T-helper 17 cell (primary cell): ENCODE data around the gene EPHB2. TPM values are rescaled to one million over a fixed set of nuclear protein-coding genes. Genes with fewer than 3 reads are reported as not detected.

ENCODE experiments used
- ATAC-seq: fragments of 150-1000 bp; cut with Tn5 transposase; 2 replicates; pipeline ENCODE4 v1.10.0; 2021; ENCODE audit warnings: mild to moderate bottlenecking, moderate library complexity
- DNase-seq, 3 donors: peaks; one replicate each; pipeline versions ENCODE4 v3.0.0 to v3.0.0-alpha.2; 2020 to 2021
- H3K9me3 ChIP-seq: one replicate; pipeline ENCODE4 v1.7.0; 2013; ENCODE audit warnings: low read length, mild to moderate bottlenecking; ENCODE audit not compliant: control insufficient read depth, poor library complexity, severe bottlenecking
- H3K27ac Mint-ChIP-seq: one replicate; pipeline ENCODE4 v1.8.0; 2022; ENCODE audit warnings: mild to moderate bottlenecking, moderate library complexity, mixed read lengths
- H3K27me3 Mint-ChIP-seq: one replicate; pipeline ENCODE4 v1.8.0; 2022; ENCODE audit warnings: mixed read lengths
- H3K36me3 Mint-ChIP-seq: one replicate; pipeline ENCODE4 v1.8.0; 2022; ENCODE audit warnings: low read depth, mixed read lengths
- H3K4me1 Mint-ChIP-seq: one replicate; pipeline ENCODE4 v1.8.0; 2022; ENCODE audit warnings: mild to moderate bottlenecking, mixed read lengths
- H3K4me3 Mint-ChIP-seq: one replicate; pipeline ENCODE4 v1.8.0; 2022; ENCODE audit warnings: mild to moderate bottlenecking, moderate library complexity, mixed read lengths
- total RNA-seq, 4 donors: library from RNA in 2 of 4; stranded (reverse) in 2 of 4; gene quantifications; one replicate each; pipeline ENCODE4 v1.2.3 and lab custom pipeline; 2022 to 2026

EPHB2 gene
- total RNA-seq, 2 donors from 2014 or later = 0.15 TPM; not detected in 1

- no peak overlapping the region for H3K27ac Mint-ChIP-seq
- no peak for ATAC-seq
- peaks cover 35% of the 10 kb centered on the region for H3K27me3 Mint-ChIP-seq
- H3K9me3 ChIP-seq = no peaks in the 10 kb centered on the region
- peaks cover 3% of the 10 kb centered on the region for H3K4me1 Mint-ChIP-seq
- H3K36me3 Mint-ChIP-seq = no peaks in the 10 kb centered on the region
- H3K4me3 Mint-ChIP-seq = no peak overlapping the region
- DNase-seq = no peak
These were observed 151.3 kb downstream of the EPHB2 start for GRCh38 chr1:22861764-22862440.

GRCh38 chr1:22862752-22863151 lies 152.1 kb downstream of the EPHB2 start:
- Mint-ChIP-seq H3K27me3 (peaks cover 26% of the 10 kb centered on the region), H3K4me3 (no peak overlapping the region), H3K27ac (no peak overlapping the region), H3K36me3 (no peaks in the 10 kb centered on the region), H3K4me1 (peaks cover 3% of the 10 kb centered on the region)
- ATAC-seq = no peak
- no peak for DNase-seq
- H3K9me3 ChIP-seq = no peaks in the 10 kb centered on the region

- Mint-ChIP-seq H3K4me3 (no peak overlapping the region), H3K4me1 (peaks cover 3% of the 10 kb centered on the region), H3K36me3 (no peaks in the 10 kb centered on the region), H3K27me3 (peaks cover 26% of the 10 kb centered on the region), H3K27ac (no peak overlapping the region)
- no peaks in the 10 kb centered on the region for H3K9me3 ChIP-seq
- no peak for DNase-seq
- no peak for ATAC-seq
These were observed 153.1 kb downstream of the EPHB2 start for GRCh38 chr1:22863766-22864165.

- Mint-ChIP-seq H3K4me3 (no peak overlapping the region), H3K27me3 (peaks cover 34% of the 10 kb centered on the region), H3K27ac (no peak overlapping the region), H3K4me1 (peaks cover 3% of the 10 kb centered on the region), H3K36me3 (peaks cover 2% of the 10 kb centered on the region)
- ATAC-seq = no peak
- no peak for DNase-seq
- H3K9me3 ChIP-seq = no peaks in the 10 kb centered on the region
These were observed 154.2 kb downstream of the EPHB2 start for GRCh38 chr1:22864886-22865285.

- H3K27me3 Mint-ChIP-seq = peaks cover 34% of the 10 kb centered on the region
- DNase-seq = no peak
- peaks cover 3% of the 10 kb centered on the region for H3K4me1 Mint-ChIP-seq
- H3K4me3 Mint-ChIP-seq = no peak overlapping the region
- H3K9me3 ChIP-seq = no peaks in the 10 kb centered on the region
- H3K36me3 Mint-ChIP-seq = peaks cover 2% of the 10 kb centered on the region
- no peak overlapping the region for H3K27ac Mint-ChIP-seq
- no peak for ATAC-seq
These were observed 155.1 kb downstream of the EPHB2 start for GRCh38 chr1:22865736-22866135.

GRCh38 chr1:22866868-22867267 lies 156.2 kb downstream of the EPHB2 start:
- no peak for DNase-seq
- Mint-ChIP-seq H3K27me3 (peaks cover 35% of the 10 kb centered on the region), H3K36me3 (peaks cover 2% of the 10 kb centered on the region), H3K4me3 (no peak overlapping the region), H3K27ac (no peak overlapping the region), H3K4me1 (peaks cover 3% of the 10 kb centered on the region)
- no peaks in the 10 kb centered on the region for H3K9me3 ChIP-seq
- no peak for ATAC-seq

GRCh38 chr1:22868331-22868730 lies 157.7 kb downstream of the EPHB2 start:
- DNase-seq (no peak), ATAC-seq (no peak)
- peaks cover 2% of the 10 kb centered on the region for H3K36me3 Mint-ChIP-seq
- H3K9me3 ChIP-seq = no peaks in the 10 kb centered on the region
- no peak overlapping the region for H3K4me3 Mint-ChIP-seq
- H3K4me1 Mint-ChIP-seq = peaks cover 3% of the 10 kb centered on the region
- H3K27ac Mint-ChIP-seq = no peak overlapping the region
- peaks cover 41% of the 10 kb centered on the region for H3K27me3 Mint-ChIP-seq

GRCh38 chr1:22869325-22869724 lies 158.7 kb downstream of the EPHB2 start:
- H3K4me3 Mint-ChIP-seq = no peak overlapping the region
- ATAC-seq = no peak
- H3K36me3 Mint-ChIP-seq = peaks cover 2% of the 10 kb centered on the region
- H3K9me3 ChIP-seq = no peaks in the 10 kb centered on the region
- DNase-seq = no peak
- peaks cover 39% of the 10 kb centered on the region for H3K27me3 Mint-ChIP-seq
- no peak overlapping the region for H3K27ac Mint-ChIP-seq
- H3K4me1 Mint-ChIP-seq = peaks cover 3% of the 10 kb centered on the region

- Mint-ChIP-seq H3K36me3 (peaks cover 2% of the 10 kb centered on the region), H3K4me3 (no peak overlapping the region)
These were observed 159.7 kb downstream of the EPHB2 start for GRCh38 chr1:22870201-22870871.

GRCh38 chr1:22872981-22873664 lies 162.5 kb downstream of the EPHB2 start:
- Mint-ChIP-seq H3K27me3 (peaks cover 24% of the 10 kb centered on the region), H3K4me3 (no peak overlapping the region), H3K36me3 (peaks cover 2% of the 10 kb centered on the region), H3K27ac (no peak overlapping the region), H3K4me1 (no peaks in the 10 kb centered on the region)
- H3K9me3 ChIP-seq = no peaks in the 10 kb centered on the region
- ATAC-seq (no peak), DNase-seq (no peak)

More at GRCh38 chr1:22870201-22870871, 159.7 kb downstream of the EPHB2 start:
- H3K9me3 ChIP-seq = no peaks in the 10 kb centered on the region
- DNase-seq = no peak
- H3K27me3 Mint-ChIP-seq = peaks cover 29% of the 10 kb centered on the region
- ATAC-seq = no peak
- peaks cover 3% of the 10 kb centered on the region for H3K4me1 Mint-ChIP-seq
- no peak overlapping the region for H3K27ac Mint-ChIP-seq

- DNase-seq = no peak
- no peaks in the 10 kb centered on the region for H3K4me1 Mint-ChIP-seq
- H3K4me3 Mint-ChIP-seq = no peak overlapping the region
- H3K27me3 Mint-ChIP-seq = peaks cover 13% of the 10 kb centered on the region
- ATAC-seq = no peak
- H3K9me3 ChIP-seq = no peaks in the 10 kb centered on the region
- H3K36me3 Mint-ChIP-seq = no peaks in the 10 kb centered on the region
- no peak overlapping the region for H3K27ac Mint-ChIP-seq
These were observed 164.1 kb downstream of the EPHB2 start for GRCh38 chr1:22874785-22875184.

GRCh38 chr1:22875241-22875640 lies 164.6 kb downstream of the EPHB2 start:
- Mint-ChIP-seq H3K27ac (no peak overlapping the region), H3K4me3 (no peak overlapping the region), H3K36me3 (no peaks in the 10 kb centered on the region), H3K4me1 (no peaks in the 10 kb centered on the region), H3K27me3 (peaks cover 13% of the 10 kb centered on the region)
- ATAC-seq (no peak), DNase-seq (no peak)
- no peaks in the 10 kb centered on the region for H3K9me3 ChIP-seq

- H3K36me3 Mint-ChIP-seq = no peaks in the 10 kb centered on the region
- no peaks in the 10 kb centered on the region for H3K9me3 ChIP-seq
- DNase-seq (no peak), ATAC-seq (no peak)
- H3K27me3 Mint-ChIP-seq = peaks cover 13% of the 10 kb centered on the region
- no peaks in the 10 kb centered on the region for H3K4me1 Mint-ChIP-seq
- no peak overlapping the region for H3K4me3 Mint-ChIP-seq
- H3K27ac Mint-ChIP-seq = no peak overlapping the region
These were observed 165.2 kb downstream of the EPHB2 start for GRCh38 chr1:22875841-22876240.
